Ishikawa (cell line): ENCODE measurements around the gene COMMD4.

Experiments
- CEBPB ChIP-seq: IDR thresholded peaks from 2 replicates; pipeline ENCODE4 v1.6.1; 2012
- EGR1 ChIP-seq: IDR thresholded peaks from 2 replicates; pipeline ENCODE4 v1.6.1; 2012
- EP300 ChIP-seq: IDR thresholded peaks from 2 replicates; pipeline ENCODE4 v1.6.1; 2012; ENCODE audit warnings: borderline replicate concordance
- FOXM1 ChIP-seq: IDR thresholded peaks from 2 replicates; pipeline ENCODE4 v1.6.1; 2012; ENCODE audit warnings: low read depth, borderline replicate concordance
- MAX ChIP-seq: IDR thresholded peaks from 2 replicates; pipeline ENCODE4 v1.6.1; 2012
- RAD21 ChIP-seq: IDR thresholded peaks from 2 replicates; pipeline ENCODE4 v1.6.1; 2012; ENCODE audit warnings: low read depth
- REST ChIP-seq: IDR thresholded peaks from 2 replicates; pipeline ENCODE4 v1.6.1; 2012; ENCODE audit warnings: low read depth, mild to moderate bottlenecking
- TCF12 ChIP-seq: IDR thresholded peaks from 2 replicates; pipeline ENCODE4 v1.6.1; 2012; ENCODE audit warnings: low read depth
- YY1 ChIP-seq: IDR thresholded peaks from 2 replicates; pipeline ENCODE4 v1.6.1; 2012; ENCODE audit warnings: low read depth

GRCh38 chr15:75380773-75381172, 44.9 kb downstream of the COMMD4 start:
- TF ChIP-seq TCF12 (no peak), REST (no peak), RAD21 (no peak), EP300 (no peak), EGR1 (no peak), CEBPB (no peak), YY1 (no peak), MAX (no peak), FOXM1 (no peak)
